ENCODE data around the gene CERS6.

The CERS6 gene

GRCh38 chr2:168782271-168782670 lies 326.2 kb downstream of the CERS6 start:
- no peak for TF ChIP-seq CTCF (IDR thresholded peaks at IDR 0.05; ENCODE audit: low read depth, low read length)
- H3K9me3 ChIP-seq (ENCODE audit: severe bottlenecking) = no peaks in the 10 kb centered on the region
- no peak overlapping the region for H3K27ac ChIP-seq
- DNase-seq = no peak
- no peaks in the 10 kb centered on the region for H3K36me3 ChIP-seq
- no peak overlapping the region for H3K4me3 ChIP-seq (ENCODE audit: low read depth, low read length)
- no peaks in the 10 kb centered on the region for H3K27me3 ChIP-seq (ENCODE audit: insufficient read depth, low read depth, severe bottlenecking)

GRCh38 chr2:168784993-168785392 lies 328.9 kb downstream of the CERS6 start:
- TF ChIP-seq CTCF (IDR thresholded peaks at IDR 0.05; ENCODE audit: low read depth, low read length) = no peak
- no peaks in the 10 kb centered on the region for H3K36me3 ChIP-seq
- H3K4me3 ChIP-seq (ENCODE audit: low read depth, low read length) = no peak overlapping the region
- no peaks in the 10 kb centered on the region for H3K27me3 ChIP-seq (ENCODE audit: insufficient read depth, low read depth, severe bottlenecking)
- DNase-seq = no peak
- no peak overlapping the region for H3K27ac ChIP-seq
- H3K9me3 ChIP-seq (ENCODE audit: severe bottlenecking) = no peaks in the 10 kb centered on the region

GRCh38 chr2:168787098-168787781 lies 331.2 kb downstream of the CERS6 start:
- no peaks in the 10 kb centered on the region for H3K27me3 ChIP-seq (ENCODE audit: insufficient read depth, low read depth, severe bottlenecking)
- H3K4me3 ChIP-seq (ENCODE audit: low read depth, low read length) = no peak overlapping the region
- no peaks in the 10 kb centered on the region for H3K36me3 ChIP-seq
- DNase-seq = no peak
- no peak overlapping the region for H3K27ac ChIP-seq
- no peaks in the 10 kb centered on the region for H3K9me3 ChIP-seq (ENCODE audit: severe bottlenecking)
- TF ChIP-seq CTCF (IDR thresholded peaks at IDR 0.05; ENCODE audit: low read depth, low read length) = no peak

GRCh38 chr2:168787782-168788376 lies 331.8 kb downstream of the CERS6 start:
- TF ChIP-seq CTCF (IDR thresholded peaks at IDR 0.05; ENCODE audit: low read depth, low read length) = no peak
- Histone ChIP-seq H3K27me3 (ENCODE audit: insufficient read depth, low read depth, severe bottlenecking) (no peaks in the 10 kb centered on the region), H3K27ac (no peak overlapping the region), H3K9me3 (ENCODE audit: severe bottlenecking) (no peaks in the 10 kb centered on the region), H3K36me3 (no peaks in the 10 kb centered on the region), H3K4me3 (ENCODE audit: low read depth, low read length) (no peak overlapping the region)
- no peak for DNase-seq

- DNase-seq = no peak
- no peaks in the 10 kb centered on the region for H3K36me3 ChIP-seq
- no peak overlapping the region for H3K4me3 ChIP-seq (ENCODE audit: low read depth, low read length)
- H3K9me3 ChIP-seq (ENCODE audit: severe bottlenecking) = no peaks in the 10 kb centered on the region
- H3K27me3 ChIP-seq (ENCODE audit: insufficient read depth, low read depth, severe bottlenecking) = no peaks in the 10 kb centered on the region
- no peak overlapping the region for H3K27ac ChIP-seq
- no peak for TF ChIP-seq CTCF (IDR thresholded peaks at IDR 0.05; ENCODE audit: low read depth, low read length)
These were observed 333.7 kb downstream of the CERS6 start for GRCh38 chr2:168789776-168790175.
